ENCODE results near the gene WWC1.
"Not testable (repeated sequence)": the region's sequence is repeated elsewhere in the genome, so short reads cannot be mapped to it uniquely, and the experiment has no call there.

Gene WWC1

DNA sequence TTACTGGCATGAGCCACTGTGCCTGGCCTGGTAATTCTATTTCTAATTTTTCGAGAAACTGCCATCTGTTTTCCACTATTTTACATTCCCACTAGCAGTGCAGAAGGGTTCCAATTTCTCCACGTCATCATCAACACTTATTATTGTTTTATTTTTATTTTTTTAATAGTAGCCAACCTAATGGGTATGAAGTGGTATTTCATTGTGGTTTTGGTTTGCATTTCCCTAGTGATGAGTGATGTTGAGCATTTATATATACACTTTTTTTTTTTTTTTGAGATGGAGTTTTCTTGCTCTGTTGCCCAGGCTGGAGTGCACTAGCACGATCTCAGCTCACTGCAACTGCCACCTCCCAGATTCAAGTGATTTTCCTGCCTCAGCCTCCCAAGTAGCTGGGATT is 28.3 kb downstream of the WWC1 start:
- in situ Hi-C loops (cut with MboI; ENCODE audit: low sequenced_read_pairs): no loop called here
- Histone ChIP-seq H3K36me3 (replicated peaks) (no peaks in the 10 kb centered on the region), H3K27me3 (ENCODE audit: low read depth) (no peaks in the 10 kb centered on the region), H3K9me3 (no peaks in the 10 kb centered on the region), H3K4me3 (no peak overlapping the region), H3K4me1 (peaks cover 13% of the 10 kb centered on the region; the same call in 1 of the 2 replicates)
- no peak for DNase-seq (ENCODE audit: low spot score in 2 of 2)

DNA sequence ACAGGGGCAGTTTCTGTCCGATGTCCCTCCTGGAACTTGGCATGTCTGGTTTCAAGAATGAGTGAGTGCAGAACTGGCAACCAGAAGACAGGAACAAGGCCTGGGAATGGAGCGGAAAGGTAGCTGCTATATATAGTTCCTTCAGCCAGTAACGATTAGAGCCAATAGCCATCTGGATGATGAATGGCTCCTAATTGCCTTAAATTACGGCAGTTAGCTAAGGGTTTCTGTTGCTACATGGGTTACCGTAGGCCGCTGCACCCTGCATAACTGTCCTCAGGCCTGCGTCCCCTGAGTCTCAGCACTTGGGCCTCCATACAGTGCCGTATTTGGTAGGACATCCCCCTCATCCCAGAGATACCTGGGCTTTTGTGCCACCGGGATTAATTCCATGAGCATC is 29.4 kb downstream of the WWC1 start:
- H3K9me3 ChIP-seq: no peaks in the 10 kb centered on the region
- no peaks in the 10 kb centered on the region for H3K27me3 ChIP-seq (ENCODE audit: low read depth)
- H3K4me3 ChIP-seq: no peak overlapping the region
- no peak for DNase-seq (ENCODE audit: low spot score in 2 of 2)
- peaks cover 13% of the 10 kb centered on the region; the same call in 1 of the 2 replicates for H3K4me1 ChIP-seq
- no peaks in the 10 kb centered on the region for H3K36me3 ChIP-seq (replicated peaks)
- in situ Hi-C loops (cut with MboI; ENCODE audit: low sequenced_read_pairs): no loop called here

DNA sequence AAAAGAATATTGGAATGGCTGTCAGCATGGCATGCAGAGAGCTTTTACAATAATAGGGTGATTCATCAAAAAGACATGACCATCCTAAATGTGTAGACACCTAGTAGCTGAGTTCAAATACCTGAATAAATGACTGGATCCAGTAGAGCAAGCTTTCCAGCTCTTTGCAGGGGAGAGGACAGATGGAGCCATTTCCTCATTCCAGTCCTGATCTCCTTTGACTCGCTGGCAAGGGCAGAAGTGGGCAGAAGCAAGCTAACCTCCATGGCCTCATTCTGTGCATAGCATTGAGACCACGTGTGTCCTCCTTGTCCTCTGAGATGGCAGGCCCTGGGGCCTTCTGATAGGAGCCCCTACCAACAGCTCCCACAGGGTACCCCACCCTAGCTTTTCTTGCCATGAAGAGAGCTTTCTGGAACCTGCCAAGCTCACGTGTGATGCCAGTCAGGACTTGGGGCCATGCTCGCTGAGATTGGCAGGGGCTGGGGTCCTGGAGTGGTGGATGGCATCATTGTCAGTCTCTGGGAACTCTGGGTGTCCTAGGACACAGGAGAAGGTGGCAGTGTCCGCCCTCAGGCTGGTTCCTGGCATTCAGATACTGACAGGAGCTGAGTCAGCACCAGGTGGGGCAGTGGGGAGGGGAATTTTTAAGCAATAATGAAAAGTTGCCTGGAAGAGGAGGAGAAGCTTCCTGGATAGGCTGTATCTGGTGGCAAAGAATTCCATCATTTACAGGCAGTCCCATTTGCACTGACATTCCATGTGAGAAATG is 33.6 kb downstream of the WWC1 start:
- Histone ChIP-seq H3K27me3 (ENCODE audit: low read depth) (no peaks in the 10 kb centered on the region), H3K36me3 (replicated peaks) (no peaks in the 10 kb centered on the region), H3K9me3 (no peaks in the 10 kb centered on the region), H3K4me1 (peaks cover 11% of the 10 kb centered on the region), H3K4me3 (no peak overlapping the region)
- in situ Hi-C loops (cut with MboI; ENCODE audit: low sequenced_read_pairs): no loop called here
- no peak for DNase-seq (ENCODE audit: low spot score in 2 of 2)

DNA sequence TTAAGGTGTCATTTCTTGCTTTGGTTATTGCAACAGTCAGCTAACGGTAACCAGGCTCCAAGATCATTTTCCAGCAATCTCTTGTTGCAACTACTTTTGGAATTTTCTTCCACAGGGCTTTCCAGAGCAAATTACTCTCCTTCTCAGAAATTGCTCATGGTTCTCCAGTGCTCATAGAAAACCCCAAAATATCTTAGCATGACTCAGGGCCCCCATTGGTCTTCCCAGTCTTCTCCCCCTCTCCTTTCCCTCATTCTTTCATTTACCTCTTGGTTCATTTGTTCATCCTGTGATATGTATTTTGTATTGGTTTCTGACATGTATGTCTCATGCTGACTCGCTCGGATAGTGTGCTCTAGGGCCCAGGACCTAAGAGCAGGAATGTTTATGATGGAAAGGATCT is 35.6 kb downstream of the WWC1 start:
- no peak for DNase-seq (ENCODE audit: low spot score in 2 of 2)
- Histone ChIP-seq H3K9me3 (no peaks in the 10 kb centered on the region), H3K27me3 (ENCODE audit: low read depth) (no peaks in the 10 kb centered on the region), H3K4me3 (no peak overlapping the region), H3K4me1 (peaks cover 11% of the 10 kb centered on the region), H3K36me3 (replicated peaks) (no peaks in the 10 kb centered on the region)
- in situ Hi-C loops (cut with MboI; ENCODE audit: low sequenced_read_pairs): no loop called here

DNA sequence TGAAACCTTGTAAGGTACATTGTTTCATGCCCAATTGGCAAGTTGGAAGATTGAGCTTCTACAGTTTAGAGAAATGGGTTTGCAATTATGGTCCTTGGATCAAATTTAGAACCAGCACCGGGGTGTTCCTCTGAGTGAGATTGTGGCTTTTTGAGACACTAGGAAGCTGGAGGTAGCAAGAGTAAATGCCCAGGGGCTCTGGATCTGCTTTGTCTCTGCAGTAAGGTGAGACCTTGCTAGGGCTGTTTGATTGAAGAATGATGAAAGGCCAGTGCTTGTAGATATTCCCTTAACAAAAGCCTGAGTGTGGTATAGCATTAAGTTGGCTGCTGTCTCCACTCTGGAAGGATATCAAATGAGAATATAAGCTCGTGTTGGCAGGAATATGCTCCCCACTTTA is 36.0 kb downstream of the WWC1 start:
- Histone ChIP-seq H3K27me3 (ENCODE audit: low read depth) (no peaks in the 10 kb centered on the region), H3K4me1 (peaks cover 11% of the 10 kb centered on the region), H3K36me3 (replicated peaks) (no peaks in the 10 kb centered on the region), H3K4me3 (no peak overlapping the region), H3K9me3 (no peaks in the 10 kb centered on the region)
- in situ Hi-C loops (cut with MboI; ENCODE audit: low sequenced_read_pairs): no loop called here
- no peak for DNase-seq (ENCODE audit: low spot score in 2 of 2)

DNA sequence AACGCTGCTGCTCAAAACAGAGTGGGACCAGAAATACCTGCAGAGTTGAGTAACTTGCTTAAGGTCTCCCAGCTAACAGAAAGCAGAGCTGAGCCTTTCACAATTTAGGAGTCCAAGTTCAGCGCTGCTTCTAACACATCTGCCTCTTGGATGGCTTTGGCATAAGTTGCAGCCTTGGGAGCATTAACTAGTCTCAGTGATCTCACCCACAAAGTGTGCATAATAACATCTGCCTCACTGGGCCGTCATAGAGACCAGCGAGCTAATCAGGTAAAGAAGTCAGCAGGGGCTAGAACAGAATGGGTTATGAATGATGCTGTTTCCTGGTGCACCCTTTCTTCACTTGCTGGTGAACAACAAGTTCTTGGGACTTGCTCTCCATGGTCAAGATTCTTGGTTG is 36.5 kb downstream of the WWC1 start:
- Histone ChIP-seq H3K9me3 (no peaks in the 10 kb centered on the region), H3K4me1 (peaks cover 11% of the 10 kb centered on the region), H3K27me3 (ENCODE audit: low read depth) (no peaks in the 10 kb centered on the region), H3K4me3 (no peak overlapping the region), H3K36me3 (replicated peaks) (no peaks in the 10 kb centered on the region)
- in situ Hi-C loops (cut with MboI; ENCODE audit: low sequenced_read_pairs): no loop called here
- DNase-seq (ENCODE audit: low spot score in 2 of 2): no peak

DNA sequence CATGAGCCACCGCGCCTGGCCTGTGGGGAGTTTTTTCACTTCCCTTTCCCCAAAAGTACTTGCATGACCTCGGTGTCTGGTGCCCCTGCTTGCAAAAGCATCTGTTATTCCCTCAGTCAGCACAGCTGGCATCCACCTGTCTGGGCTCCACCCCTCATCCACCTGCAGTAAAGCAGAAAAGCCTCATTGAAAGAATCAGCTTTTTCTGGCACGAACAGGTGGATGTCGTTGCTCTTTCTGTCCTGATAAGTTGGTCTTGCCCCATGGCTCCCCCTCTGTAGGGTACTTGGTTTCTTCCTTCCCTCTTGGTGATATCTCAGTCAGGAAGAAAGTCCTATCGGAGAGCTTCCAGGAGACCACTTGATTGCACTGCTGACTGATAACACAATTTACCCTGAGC is 37.4 kb downstream of the WWC1 start:
- H3K4me1 ChIP-seq: peaks cover 11% of the 10 kb centered on the region
- H3K36me3 ChIP-seq (replicated peaks): no peaks in the 10 kb centered on the region
- H3K9me3 ChIP-seq: no peaks in the 10 kb centered on the region
- no peak overlapping the region for H3K4me3 ChIP-seq
- H3K27me3 ChIP-seq (ENCODE audit: low read depth): no peaks in the 10 kb centered on the region
- in situ Hi-C loops (cut with MboI; ENCODE audit: low sequenced_read_pairs): no loop called here
- DNase-seq (ENCODE audit: low spot score in 2 of 2): peak in 1 of 2 experiments; percentile 34

DNA sequence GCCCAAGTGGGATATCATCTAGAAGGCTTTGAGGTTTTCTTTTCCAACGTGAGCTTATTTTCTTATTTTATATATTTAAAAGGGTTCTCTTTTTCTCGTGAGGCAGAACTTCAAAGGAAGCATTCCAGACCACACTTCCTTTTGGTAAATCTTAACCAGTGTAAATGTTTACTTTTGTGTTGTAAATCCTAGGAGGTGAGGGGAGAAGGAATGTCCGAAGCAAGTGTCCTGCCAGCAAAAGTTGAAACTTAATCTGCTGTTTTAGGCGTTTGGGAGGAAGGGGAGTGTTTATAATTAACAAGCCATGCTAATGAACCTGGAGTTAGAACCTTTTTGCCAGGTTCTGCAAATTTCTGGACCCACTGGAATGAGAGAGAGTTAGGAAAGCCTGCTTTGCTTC is 37.9 kb downstream of the WWC1 start:
- DNase-seq (ENCODE audit: low spot score in 2 of 2): no peak
- in situ Hi-C loops (cut with MboI; ENCODE audit: low sequenced_read_pairs): no loop called here
- no peaks in the 10 kb centered on the region for H3K36me3 ChIP-seq (replicated peaks)
- H3K4me1 ChIP-seq: peaks cover 14% of the 10 kb centered on the region
- no peaks in the 10 kb centered on the region for H3K27me3 ChIP-seq (ENCODE audit: low read depth)
- H3K9me3 ChIP-seq: no peaks in the 10 kb centered on the region
- H3K4me3 ChIP-seq: no peak overlapping the region

DNA sequence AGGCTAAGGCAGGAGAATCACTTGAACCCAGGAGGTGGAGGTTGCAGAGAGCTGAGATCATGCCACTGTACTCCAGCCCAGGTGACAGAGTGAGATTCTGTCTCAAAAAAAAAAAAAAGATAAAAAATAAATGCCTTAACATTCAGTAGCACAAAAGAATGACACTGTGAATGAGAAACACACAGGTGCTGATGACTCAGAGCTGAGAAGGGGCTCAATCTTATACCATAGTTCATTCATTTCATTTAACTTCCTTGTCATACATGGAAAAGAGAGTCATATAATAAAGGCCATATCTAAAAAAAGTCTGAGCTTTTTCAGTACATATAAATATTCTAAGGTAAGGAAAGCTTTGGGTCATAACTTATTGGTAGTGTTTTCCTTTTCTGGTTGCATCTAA is 40.6 kb downstream of the WWC1 start:
- H3K4me1 ChIP-seq: peaks cover 21% of the 10 kb centered on the region
- H3K27me3 ChIP-seq (ENCODE audit: low read depth): no peaks in the 10 kb centered on the region
- DNase-seq (ENCODE audit: low spot score in 2 of 2): no peak
- no peaks in the 10 kb centered on the region for H3K9me3 ChIP-seq
- H3K4me3 ChIP-seq: no peak overlapping the region
- in situ Hi-C loops (cut with MboI; ENCODE audit: low sequenced_read_pairs): no loop called here
- H3K36me3 ChIP-seq (replicated peaks): no peaks in the 10 kb centered on the region

DNA sequence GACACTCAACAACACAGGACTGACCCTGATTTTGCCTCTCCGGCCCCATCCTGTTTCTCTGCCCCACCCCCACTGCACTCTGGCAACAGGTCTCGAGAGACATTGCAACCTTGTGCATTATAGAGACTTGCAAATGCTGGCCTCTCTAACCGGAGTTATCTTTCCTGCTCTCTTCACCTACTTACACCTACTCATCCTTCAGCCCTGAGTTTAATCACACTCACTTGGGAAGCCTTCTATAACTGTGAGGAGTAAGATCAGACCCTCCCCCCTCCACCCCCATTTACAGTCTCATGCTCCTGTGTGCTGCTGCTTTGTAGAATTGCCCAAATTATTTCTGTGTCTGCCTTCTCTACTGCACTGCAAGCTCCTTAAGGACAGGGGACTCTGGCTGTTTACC is 42.8 kb downstream of the WWC1 start:
- no peak overlapping the region for H3K4me3 ChIP-seq
- in situ Hi-C loops (cut with MboI; ENCODE audit: low sequenced_read_pairs): no loop called here
- no peaks in the 10 kb centered on the region for H3K27me3 ChIP-seq (ENCODE audit: low read depth)
- peaks cover 15% of the 10 kb centered on the region for H3K4me1 ChIP-seq
- no peaks in the 10 kb centered on the region for H3K36me3 ChIP-seq (replicated peaks)
- DNase-seq (ENCODE audit: low spot score in 2 of 2): no peak
- no peaks in the 10 kb centered on the region for H3K9me3 ChIP-seq

DNA sequence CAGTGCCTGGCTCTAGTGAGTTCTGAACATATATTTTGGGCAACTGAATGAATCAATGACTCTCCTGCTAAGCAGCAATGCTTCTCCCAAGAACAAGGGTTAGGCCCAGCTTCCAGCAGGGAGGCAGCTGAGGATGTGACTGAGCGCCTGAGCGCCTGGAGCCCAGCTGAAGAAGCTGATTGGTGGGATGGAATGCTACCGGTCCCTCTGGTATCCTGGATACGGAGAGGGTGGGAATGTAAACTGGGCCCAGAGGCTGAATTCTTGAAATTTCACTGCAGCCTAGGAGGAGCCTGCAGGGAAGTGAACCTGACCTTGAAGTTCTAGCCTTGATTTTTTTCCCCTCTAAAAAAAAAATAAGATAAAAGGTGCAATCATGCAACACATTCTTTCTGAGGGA is 43.2 kb downstream of the WWC1 start:
- H3K36me3 ChIP-seq (replicated peaks): no peaks in the 10 kb centered on the region
- in situ Hi-C loops (cut with MboI; ENCODE audit: low sequenced_read_pairs): no loop called here
- H3K4me3 ChIP-seq: no peak overlapping the region
- DNase-seq (ENCODE audit: low spot score in 2 of 2): peak; percentile 17 to 56
- H3K27me3 ChIP-seq (ENCODE audit: low read depth): no peaks in the 10 kb centered on the region
- H3K9me3 ChIP-seq: no peaks in the 10 kb centered on the region
- H3K4me1 ChIP-seq: peaks cover 11% of the 10 kb centered on the region; the same call in 1 of the 2 replicates

DNA sequence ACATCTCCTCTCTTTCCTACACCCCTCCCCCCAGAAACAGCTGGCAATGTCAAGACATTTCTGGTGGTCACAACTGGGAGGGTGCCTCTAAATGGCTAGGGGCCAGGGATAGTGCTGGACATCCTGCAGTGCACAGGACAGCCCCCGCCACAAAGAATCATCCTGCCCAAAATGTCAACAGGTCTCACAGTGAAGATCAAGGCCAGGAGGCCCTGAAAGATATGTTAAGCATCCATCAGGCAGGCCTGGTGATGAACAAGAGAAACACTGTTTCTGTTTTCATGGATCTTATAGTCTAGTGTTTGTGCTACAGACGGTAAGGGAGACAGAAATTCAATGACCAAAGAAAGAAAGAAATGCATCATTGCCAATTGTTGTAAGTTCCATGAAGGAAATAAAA is 45.9 kb downstream of the WWC1 start:
- no peak for DNase-seq (ENCODE audit: low spot score in 2 of 2)
- H3K4me3 ChIP-seq: no peak overlapping the region
- in situ Hi-C loops (cut with MboI; ENCODE audit: low sequenced_read_pairs): no loop called here
- no peaks in the 10 kb centered on the region for H3K9me3 ChIP-seq
- peaks cover 10% of the 10 kb centered on the region; the same call in 1 of the 2 replicates for H3K4me1 ChIP-seq
- no peaks in the 10 kb centered on the region for H3K27me3 ChIP-seq (ENCODE audit: low read depth)
- no peaks in the 10 kb centered on the region for H3K36me3 ChIP-seq (replicated peaks)

DNA sequence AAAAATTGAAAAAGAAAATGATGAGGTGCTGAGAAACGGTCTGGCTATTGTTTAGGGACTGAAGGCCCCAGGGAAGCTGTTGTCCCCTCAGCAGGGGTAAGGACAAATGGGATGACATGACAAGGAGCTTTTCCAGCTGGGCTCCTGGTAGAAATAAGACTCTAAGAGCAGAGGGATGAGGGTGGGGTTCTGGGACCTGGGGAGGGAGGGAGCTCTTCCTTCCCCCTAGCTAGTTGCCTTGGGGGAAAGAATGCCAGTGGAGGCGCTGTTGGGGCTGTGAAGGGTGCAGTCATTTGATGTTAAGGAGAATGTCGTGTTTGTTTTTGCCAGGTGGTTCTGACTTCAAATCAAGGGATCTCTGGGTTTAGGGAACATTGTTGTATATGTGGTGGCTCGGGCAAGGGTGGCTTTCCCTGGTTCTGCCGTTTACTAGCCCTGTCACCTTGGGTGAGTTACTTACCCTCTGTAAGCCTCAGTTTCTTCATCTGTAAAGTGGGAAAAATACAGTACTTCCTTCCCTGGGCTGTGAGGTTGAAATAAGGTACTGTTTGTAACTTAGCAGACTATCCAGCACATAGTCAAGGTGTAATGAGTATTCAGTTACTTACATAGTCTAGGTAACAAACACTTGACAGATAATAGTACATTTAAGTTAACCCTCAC is 47.8 kb downstream of the WWC1 start:
- no peaks in the 10 kb centered on the region for H3K27me3 ChIP-seq (ENCODE audit: low read depth)
- no peak for DNase-seq (ENCODE audit: low spot score in 2 of 2)
- H3K9me3 ChIP-seq: no peaks in the 10 kb centered on the region
- no peaks in the 10 kb centered on the region for H3K36me3 ChIP-seq (replicated peaks)
- peaks cover 8% of the 10 kb centered on the region; the same call in 1 of the 2 replicates for H3K4me1 ChIP-seq
- in situ Hi-C loops (cut with MboI; ENCODE audit: low sequenced_read_pairs): no loop called here
- H3K4me3 ChIP-seq: no peak overlapping the region

DNA sequence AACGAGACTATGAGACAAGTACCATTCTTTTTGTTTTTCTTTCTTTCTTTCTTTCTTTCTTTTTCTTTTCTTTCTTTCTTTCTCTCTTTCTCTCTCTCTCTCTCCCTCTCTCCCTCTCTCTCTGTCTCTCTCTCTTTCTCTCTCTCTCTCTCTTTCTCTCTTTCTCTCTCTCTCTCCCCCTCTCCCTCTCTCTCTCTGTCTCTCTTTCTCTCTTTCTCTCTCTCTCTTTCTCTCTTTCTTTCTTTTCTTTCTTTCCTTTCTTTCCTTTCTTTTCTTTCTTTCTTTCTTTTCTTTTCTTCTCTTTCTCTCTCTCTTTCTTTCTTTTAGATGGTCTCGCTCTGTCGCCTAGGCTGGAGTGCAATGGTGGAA is 48.3 kb downstream of the WWC1 start:
- H3K27me3 ChIP-seq (ENCODE audit: low read depth); H3K4me1 ChIP-seq; H3K9me3 ChIP-seq; H3K4me3 ChIP-seq; in situ Hi-C loops (cut with MboI; ENCODE audit: low sequenced_read_pairs); DNase-seq (ENCODE audit: low spot score in 2 of 2); H3K36me3 ChIP-seq (replicated peaks): not testable (repeated sequence)
